ENCODE results near the gene CELF3.
A peak's percentile ranks its signal among the peaks of the same experiment; 100 is the strongest.
"Not testable (repeated sequence)": the region's sequence is repeated elsewhere in the genome, so short reads cannot be mapped to it uniquely, and the experiment has no call there.

CELF3 gene

DNA sequence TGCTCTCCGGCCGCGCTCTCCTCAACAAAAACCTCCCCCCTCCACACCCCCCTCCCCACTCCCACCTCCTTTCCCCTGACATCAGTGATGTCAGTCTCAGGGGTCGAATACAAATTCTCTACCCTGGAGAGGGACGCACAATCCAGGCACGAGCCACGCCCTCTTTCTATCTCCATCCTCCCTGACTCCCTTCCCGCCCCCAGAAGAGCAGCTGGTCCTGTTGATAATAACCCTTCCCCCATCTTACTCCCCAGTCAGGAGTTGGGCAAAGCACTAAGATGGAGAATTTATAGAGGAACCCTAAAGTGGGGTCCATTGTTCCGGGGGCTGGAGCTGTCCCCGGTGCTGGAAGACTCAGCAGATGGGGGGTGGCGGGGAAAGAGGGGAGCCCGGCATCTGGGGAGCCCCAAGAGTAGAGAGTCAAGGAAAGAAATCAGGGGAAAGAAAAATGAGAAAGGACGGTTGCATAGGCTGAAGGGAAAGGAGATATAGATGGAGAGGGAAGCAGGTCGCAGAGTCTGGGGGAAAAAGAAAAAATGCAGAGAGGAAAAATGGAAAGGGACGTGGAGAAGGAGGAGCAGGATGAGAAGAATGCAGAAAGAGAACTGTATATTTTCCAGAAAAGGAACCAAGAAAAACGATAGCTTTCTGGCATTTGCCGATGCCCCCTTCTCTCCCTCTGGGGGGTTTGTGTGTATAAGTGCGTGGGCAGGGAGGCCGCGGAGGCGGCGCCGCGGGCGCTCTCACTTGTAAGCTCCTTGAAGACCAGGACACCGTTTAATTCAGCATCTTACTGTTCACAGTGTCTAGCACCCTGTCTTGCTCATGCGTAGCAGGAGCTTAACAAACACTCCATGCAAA is at the start of gene CELF3:
Gene CELF3 (minus strand): TSS at position 33 of the 861 bp plus-strand sequence. CDS start 783 bp downstream, outside the sequence.
- DNase-seq: no peak

GRCh38 chr1:151763990-151764389 is 47.4 kb upstream of the CELF3 start:
- DNase-seq: no peak

DNA sequence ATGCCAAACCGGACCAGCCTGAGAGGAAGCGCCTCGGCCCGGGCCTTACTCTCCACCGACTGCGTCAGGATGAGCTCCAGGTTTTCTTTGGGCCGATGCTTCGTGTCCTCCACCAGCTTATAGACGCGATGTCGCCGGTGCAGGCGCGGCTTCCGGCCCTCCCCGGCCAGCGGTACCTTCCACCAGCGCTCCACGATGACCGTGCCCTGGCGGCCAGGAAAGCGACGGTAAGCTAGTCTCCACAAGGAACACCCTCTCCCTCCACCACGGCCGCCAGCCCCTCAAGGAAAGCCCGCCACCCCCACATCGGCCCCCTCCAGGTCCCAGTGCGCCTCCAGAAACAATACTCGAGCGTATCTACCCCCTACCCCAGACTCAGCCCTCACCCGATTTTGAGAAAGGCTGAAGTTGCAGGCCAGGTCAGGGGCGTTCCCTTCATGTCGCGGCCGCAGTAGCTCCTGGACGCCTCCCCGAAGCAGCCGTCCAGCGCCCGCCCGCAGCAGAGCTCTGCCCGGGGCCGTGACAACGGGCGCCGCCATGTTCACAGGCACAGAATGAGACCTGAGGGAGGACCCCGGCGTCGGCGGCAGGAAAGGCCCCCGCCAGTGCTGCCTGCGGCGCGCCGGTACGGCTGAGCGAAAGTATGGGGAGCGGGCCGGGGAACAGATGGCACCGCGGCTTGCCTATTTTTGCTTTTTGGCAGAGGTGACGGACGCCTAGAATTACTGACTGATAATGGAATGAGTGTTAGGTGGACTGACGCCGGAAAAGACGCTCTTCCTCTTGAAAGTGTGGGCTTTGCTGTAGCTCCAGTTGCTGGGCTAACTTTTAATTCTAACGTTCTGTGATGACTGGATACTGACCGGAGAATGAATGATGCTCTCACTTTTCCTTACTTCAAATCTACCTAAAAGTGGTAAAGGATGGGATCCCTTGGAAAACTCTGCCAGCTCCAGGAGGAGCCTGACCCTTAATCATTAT is 46.6 kb upstream of the CELF3 start, which contains the start of gene MRPL9:
Gene MRPL9 (minus strand): TSS at position 556 of the 981 bp plus-strand sequence. CDS start 17 bp downstream, at position 539.
- peak; percentile 81 for DNase-seq

DNA sequence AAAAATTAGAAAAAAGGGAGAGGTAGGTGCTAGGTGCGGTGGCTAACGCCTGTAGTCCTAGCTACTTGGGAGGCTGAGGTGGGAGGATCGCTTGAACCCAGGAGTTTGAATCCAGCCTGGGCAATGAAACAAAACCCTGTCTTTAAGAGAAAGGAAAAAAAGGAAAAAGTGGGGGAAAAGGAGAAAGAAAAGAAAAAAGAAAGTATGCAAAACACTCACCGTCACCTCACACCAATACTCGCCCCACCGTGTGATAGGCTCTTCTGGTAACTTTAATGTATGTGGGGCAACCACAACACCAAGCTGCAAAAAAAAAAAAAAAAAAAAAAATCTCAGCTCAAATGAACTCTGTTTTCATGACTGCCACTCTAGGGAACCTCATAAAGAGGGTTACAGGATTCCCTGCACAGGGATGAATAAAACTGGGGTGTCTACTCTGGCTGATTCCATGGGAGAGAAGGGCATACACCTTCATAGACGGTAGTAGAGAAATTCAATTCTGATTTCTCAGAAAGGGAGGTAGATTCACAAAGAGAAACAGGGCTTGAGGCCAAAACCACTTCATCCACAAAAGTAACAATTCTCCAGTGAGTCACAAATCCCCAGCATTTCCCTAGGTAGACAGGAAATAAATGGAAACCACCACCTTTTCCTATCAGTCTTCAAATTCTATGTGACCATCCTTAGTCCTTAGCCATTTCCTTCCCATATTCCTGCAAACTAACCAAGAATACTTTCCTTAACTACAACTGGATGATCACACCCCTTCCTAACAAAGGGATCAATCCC is 44.2 kb upstream of the CELF3 start:
- no peak for DNase-seq

- DNase-seq: no peak
Observed at GRCh38 chr1:151759241-151759640, 42.6 kb upstream of the CELF3 start.

GRCh38 chr1:151756291-151756690 is 39.7 kb upstream of the CELF3 start:
- DNase-seq: no peak

DNA sequence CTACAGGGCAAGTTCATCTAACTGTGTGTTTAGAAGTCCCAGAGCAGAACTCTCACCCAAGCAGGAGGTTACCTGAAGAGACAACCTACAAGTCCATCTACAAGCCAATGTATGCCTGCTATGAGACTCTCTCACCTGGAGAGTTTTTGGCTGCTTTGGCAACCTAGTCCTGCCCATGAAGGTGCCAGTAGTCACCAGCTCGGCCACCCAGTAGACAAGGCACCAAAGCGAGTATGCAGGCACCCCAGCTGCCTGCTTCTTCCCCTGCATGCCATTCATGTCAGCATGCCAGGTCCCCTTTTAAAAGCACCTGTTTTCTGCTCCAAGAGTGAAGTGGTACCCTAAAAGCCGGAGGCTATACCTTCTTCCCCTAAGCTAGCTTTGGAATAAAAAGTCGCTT is 24.9 kb upstream of the CELF3 start:
- DNase-seq: no peak

GRCh38 chr1:151739590-151740355 is 23.2 kb upstream of the CELF3 start:
- DNase-seq: no peak

DNA sequence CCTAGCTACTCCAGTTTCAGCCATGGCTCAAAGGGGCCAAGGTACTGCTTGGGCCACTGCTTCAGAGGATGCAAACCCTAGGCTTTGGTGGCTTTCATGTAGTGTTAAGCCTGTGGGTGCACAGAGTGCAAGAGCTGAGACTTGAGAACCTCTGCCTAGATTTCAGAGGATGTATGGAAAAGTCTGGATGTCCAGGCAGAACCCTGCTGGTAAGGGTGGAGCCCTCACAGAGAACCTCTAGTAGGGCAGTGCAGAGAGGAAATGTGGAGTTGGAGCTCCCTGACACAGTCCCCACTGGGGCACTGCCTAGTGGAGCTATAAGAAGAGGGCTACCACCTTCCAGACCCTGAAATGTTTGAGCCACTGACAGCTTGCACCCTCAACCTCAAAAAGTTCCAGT is 20.9 kb upstream of the CELF3 start:
- no peak for DNase-seq

GRCh38 chr1:151737026-151737425 is 20.4 kb upstream of the CELF3 start:
- no peak for DNase-seq

DNA sequence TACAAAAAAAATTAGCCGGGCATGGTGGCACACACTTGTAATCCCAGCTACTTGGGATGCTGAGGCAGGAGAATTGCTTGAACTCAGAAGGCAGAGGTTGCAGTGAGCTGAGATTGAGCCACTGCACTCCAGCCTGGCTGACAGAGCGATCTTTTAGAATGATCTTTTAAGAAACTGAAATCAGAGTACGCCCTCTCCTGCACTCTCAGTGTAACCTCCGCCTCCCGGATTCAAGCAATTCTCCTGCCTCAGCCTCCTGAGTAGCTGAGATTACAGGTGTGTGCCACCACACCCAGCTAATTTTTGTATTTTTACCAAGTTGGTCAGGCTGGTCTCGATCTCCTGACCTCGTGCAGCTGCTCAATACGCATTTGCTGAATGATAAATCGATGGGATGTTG is 17.4 kb upstream of the CELF3 start:
- not testable (repeated sequence) for DNase-seq

GRCh38 chr1:151733126-151733525 is 16.5 kb upstream of the CELF3 start:
- no peak for DNase-seq

DNA sequence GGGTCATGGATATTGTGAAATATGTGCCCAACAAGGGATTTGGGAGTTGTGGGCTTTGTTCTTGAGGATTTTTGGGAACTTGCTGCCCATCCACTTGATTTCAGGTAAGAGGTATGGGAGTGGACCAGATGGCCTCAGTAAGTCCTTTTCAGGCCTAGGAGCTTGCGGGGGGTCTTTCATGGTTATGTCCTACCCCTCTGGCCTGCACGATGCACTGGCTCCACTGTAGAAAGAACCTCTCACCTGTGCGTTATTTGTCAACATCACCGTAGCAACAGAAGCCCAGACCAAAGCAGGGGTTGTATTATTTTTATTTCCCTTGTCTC is 13.3 kb upstream of the CELF3 start:
- no peak for DNase-seq

DNA sequence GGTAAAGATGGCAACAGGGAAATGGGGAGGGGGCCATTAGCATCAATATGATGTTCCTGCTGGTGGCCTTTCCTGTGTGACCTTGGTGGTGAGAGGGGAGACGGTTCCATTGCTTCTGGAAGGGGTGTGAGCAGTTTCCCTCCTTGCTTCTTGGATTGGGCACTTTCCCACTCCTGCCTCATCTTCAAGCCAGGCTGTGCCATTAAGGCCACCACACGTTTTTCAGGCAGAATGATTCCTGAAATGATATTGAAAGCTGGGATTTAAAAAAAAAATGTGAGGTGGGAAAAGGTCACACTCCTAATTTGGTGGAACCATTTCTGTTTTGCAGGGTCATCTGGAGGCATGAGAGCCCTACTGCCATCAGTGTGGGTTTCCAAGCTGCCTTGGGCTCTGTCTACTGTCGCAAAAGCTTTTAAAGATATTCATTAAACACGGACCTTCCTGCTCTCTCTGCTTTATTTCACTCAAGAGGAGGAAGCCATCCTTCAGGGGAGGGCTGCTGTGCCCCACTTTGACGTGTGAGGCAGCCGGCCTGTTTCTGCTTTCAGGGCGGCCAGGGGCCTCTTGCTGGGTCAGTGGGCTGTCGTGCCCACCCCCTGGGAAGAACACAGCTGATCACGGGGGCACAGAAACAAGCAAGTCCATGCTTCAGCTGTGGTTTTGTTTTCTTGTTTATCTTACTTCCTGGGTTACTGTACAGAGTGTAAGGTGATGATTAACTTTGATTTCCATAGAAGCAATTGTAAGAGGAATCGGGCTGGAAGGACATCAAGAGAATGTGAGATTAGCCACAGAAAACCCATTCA is 12.8 kb upstream of the CELF3 start:
- no peak for DNase-seq

GRCh38 chr1:151728151-151729054 is 11.8 kb upstream of the CELF3 start:
- DNase-seq: no peak

DNA sequence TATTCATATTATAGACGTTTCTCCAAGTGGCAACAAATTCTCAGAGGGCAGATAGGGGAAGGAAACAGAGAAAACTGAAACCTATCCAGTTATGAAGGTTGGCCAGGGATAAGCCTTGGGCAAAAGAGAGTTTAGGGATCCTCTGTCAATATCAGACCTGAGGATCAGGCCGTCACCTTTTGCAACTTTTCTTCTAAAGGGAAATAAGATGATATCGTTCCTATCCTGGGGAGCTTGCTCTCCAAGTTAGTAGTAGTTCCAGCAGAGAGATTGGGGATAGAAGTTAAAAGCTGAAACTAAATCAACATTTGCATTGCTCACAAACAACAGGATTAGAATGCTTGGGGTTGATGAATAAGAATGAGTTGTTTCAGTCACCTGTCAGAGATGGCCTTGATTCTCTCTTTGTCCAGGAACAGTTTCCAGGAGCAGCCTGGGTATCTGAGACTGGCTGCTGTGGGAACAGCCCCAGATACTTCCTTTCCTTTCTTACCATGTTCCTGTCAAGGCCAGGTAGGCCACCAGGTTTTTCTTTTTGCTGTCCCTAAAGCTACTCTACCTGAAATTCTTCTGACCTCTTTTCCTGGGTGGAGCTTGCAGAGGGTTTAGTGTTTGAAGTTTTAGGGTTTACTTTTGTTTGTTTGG is 7.2 kb upstream of the CELF3 start:
- DNase-seq: no peak

DNA sequence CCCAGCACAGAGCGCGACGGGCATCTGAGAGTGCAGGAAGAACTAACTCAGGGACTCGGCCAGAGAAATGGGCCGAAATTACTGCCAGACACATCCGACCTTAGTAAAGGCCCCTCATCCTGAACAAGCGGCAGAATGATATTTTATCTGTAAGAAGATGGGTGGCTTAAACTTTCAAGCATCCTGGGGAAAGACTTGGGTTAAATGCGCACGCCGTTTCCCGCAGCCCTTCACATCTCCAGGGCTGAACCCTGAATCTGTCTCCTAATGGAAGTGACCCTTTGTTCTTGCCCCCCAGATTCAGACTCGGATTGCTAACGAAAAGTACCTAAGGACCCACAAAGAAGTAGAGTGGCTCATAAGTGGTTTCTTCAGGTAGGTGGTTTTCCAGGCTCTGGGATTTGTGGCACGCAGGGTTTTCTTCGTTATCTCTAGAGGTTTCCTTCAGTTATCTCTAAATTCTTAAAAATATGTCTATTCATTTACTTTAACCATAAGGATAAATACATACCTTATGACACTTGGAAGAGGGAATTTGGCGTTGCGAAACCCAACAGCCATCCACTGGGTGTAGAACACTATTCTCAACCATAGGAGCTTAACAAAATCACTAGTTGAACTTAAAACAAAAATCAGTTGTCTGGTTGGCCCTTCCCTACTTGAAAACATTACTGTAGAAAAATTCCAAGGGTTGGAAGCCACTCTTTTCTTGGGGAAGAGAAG is 5.3 kb upstream of the CELF3 start:
- no peak for DNase-seq

- peak; percentile 35 for DNase-seq
Observed at GRCh38 chr1:151720974-151721787, 4.6 kb upstream of the CELF3 start, which contains the start of gene RIIAD1. TSS of gene RIIAD1 (plus strand) at chr1:151721522. CDS start at chr1:151721537, 15 bp downstream.

Data from stimulated activated naive CD4-positive, alpha-beta T cell treated with Interleukin-2 at 50 U/mL for 16 hours (primary cell).